WTC11 (cell line): Measurements from ENCODE around the gene NEK3. TPM values are rescaled to one million over a fixed set of nuclear protein-coding genes. Genes with fewer than 3 reads are reported as not detected.

Source experiments
- ATAC-seq: fragments of 200-7000 bp; cut with Tn5 transposase; 2 replicates; pipeline ENCODE4 v1.10.0; 2021; ENCODE audit warnings: mild to moderate bottlenecking, moderate library complexity
- CTCF ChIA-PET: fragments of 300-600 bp; sonication (Branson Sonifier 250); formaldehyde crosslinking; loops from one replicate; lab custom pipeline; 2021; ENCODE audit warnings: antibody characterized with exemption; lab: Charles Lee
- POLR2A ChIA-PET: fragments of 350-600 bp; sonication (Branson Sonifier 250); formaldehyde crosslinking; loops from one replicate; lab custom pipeline; 2021; ENCODE audit warnings: antibody characterized with exemption; lab: Charles Lee
- DNase-seq: peaks from one replicate; pipeline ENCODE4 v3.0.0; 2021; ENCODE audit warnings: low spot score
- H3K27ac Mint-ChIP-seq: 2 replicates; pipeline ENCODE4 v1.8.0; 2021; ENCODE audit warnings: mixed read lengths
- H3K27me3 Mint-ChIP-seq: 2 replicates; pipeline ENCODE4 v1.8.0; 2021; ENCODE audit warnings: low read depth, mild to moderate bottlenecking, moderate library complexity, mixed read lengths
- H3K36me3 Mint-ChIP-seq: 2 replicates; pipeline ENCODE4 v1.8.0; 2021; ENCODE audit warnings: mixed read lengths
- H3K4me1 Mint-ChIP-seq: 2 replicates; pipeline ENCODE4 v1.8.0; 2022; ENCODE audit warnings: mixed read lengths
- H3K4me3 Mint-ChIP-seq: 2 replicates; pipeline ENCODE4 v1.8.0; 2021; ENCODE audit warnings: mild to moderate bottlenecking, moderate library complexity, mixed read lengths
- H3K9me3 Mint-ChIP-seq: 2 replicates; pipeline ENCODE4 v1.8.0; 2021; ENCODE audit warnings: mixed read lengths
- FOXJ3 ChIP-seq: sonication (generic); formaldehyde crosslinking; IDR thresholded peaks from 2 replicates; pipeline ENCODE4 v1.9.0; 2021; ENCODE audit warnings: missing genetic modification reagents, mild to moderate bottlenecking, borderline replicate concordance
- GABPB1 ChIP-seq: sonication (generic); formaldehyde crosslinking; IDR thresholded peaks from 2 replicates; pipeline ENCODE4 v1.8.1; 2023; ENCODE audit warnings: mild to moderate bottlenecking, missing genetic modification reagents
- MYBL2 ChIP-seq: sonication (generic); formaldehyde crosslinking; IDR thresholded peaks from 2 replicates; pipeline ENCODE4 v1.8.1; 2023; ENCODE audit warnings: mild to moderate bottlenecking, moderate library complexity, missing genetic modification reagents
- PRRX2 ChIP-seq: fragments of 250-450 bp; sonication (Bioruptor Pico); IDR thresholded peaks from 2 replicates; pipeline ENCODE4 v1.8.0; 2021; ENCODE audit warnings: mild to moderate bottlenecking
- total RNA-seq: library from RNA; stranded (reverse); gene quantifications from 3 replicates; pipeline ENCODE4 v1.2.3, GENCODE V29; 2021
- TF ChIP-seq, protein P1 (sequence below): fragments of 200-600 bp; IDR thresholded peaks from 2 replicates; pipeline ENCODE4 v1.8.0; 2022; ENCODE audit warnings: antibody characterized with exemption
- TF ChIP-seq, protein P2 (sequence below): sonication (generic); formaldehyde crosslinking; conservative IDR thresholded peaks from 2 replicates; pipeline ENCODE4 v1.8.1; 2023; ENCODE audit warnings: mild to moderate bottlenecking, low read depth, missing genetic modification reagents, moderate library complexity
- TF ChIP-seq, protein P3 (sequence below): sonication (generic); formaldehyde crosslinking; IDR thresholded peaks from 2 replicates; pipeline ENCODE4 v1.8.0; 2022; ENCODE audit warnings: mild to moderate bottlenecking, missing genetic modification reagents
- TF ChIP-seq, protein P4 (sequence below): sonication (generic); formaldehyde crosslinking; IDR thresholded peaks from 2 replicates; pipeline ENCODE4 v1.8.0; 2022; ENCODE audit warnings: mild to moderate bottlenecking, missing genetic modification reagents
- TF ChIP-seq, protein P5 (sequence below): sonication (generic); formaldehyde crosslinking; IDR thresholded peaks from 2 replicates; pipeline ENCODE4 v1.8.1; 2022; ENCODE audit warnings: low read depth, mild to moderate bottlenecking, moderate library complexity, missing genetic modification reagents, borderline replicate concordance

The NEK3 gene
- total RNA-seq, 1 experiment from 2014 or later = 33.3 TPM

DNA sequence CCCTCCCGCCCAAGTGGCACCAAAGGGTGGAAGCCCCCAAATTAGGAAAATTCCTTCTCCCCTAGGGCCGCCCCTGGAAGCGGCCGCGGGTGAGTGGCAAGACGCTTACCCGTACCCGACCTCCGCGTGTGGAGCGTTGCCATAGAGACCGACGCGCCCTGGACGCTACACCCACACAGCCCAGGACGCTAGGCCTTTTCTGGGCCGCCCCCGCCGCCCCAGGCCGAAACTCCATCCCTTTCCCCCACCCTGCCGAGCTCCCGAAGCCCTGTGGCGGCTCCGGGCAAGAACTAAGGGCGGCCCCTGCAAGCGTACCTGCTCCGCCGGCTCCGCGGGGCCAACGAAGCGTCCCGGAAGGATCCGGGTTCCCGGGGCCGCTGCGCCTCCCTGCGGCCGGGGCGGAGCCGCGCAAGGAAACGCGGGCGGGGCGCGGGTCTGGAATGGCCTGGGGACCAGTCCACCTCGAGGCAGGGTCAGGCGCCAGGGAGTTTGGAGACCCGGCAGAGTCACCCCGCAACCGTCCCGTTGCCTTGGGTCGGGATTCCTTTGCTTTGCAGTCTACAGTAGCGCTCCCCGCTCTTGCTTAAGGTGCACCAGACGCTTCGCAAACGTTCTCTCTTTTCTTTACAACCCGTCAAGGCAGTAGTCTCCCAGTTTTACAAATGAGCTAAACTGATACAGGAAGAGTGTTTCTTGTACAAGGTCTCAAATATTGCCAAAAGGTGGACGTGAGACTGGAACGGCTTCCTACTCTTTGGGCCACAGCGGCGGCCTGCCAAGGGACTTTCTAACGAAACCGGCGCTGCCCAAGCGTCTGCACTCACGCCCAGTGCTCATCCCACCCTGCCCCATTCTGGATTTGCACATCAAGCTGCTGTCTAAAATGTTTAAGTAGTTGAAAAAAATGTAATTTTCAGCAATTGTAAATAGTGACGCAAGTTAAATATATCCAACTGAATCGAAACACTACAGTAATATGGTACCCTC lies 30.4 kb downstream of the NEK3 start, which contains the start of gene NEK5 (continued):
- TF ChIP-seq, protein P1, sequence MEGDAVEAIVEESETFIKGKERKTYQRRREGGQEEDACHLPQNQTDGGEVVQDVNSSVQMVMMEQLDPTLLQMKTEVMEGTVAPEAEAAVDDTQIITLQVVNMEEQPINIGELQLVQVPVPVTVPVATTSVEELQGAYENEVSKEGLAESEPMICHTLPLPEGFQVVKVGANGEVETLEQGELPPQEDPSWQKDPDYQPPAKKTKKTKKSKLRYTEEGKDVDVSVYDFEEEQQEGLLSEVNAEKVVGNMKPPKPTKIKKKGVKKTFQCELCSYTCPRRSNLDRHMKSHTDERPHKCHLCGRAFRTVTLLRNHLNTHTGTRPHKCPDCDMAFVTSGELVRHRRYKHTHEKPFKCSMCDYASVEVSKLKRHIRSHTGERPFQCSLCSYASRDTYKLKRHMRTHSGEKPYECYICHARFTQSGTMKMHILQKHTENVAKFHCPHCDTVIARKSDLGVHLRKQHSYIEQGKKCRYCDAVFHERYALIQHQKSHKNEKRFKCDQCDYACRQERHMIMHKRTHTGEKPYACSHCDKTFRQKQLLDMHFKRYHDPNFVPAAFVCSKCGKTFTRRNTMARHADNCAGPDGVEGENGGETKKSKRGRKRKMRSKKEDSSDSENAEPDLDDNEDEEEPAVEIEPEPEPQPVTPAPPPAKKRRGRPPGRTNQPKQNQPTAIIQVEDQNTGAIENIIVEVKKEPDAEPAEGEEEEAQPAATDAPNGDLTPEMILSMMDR = peak; percentile 51
- TF ChIP-seq, protein P2, sequence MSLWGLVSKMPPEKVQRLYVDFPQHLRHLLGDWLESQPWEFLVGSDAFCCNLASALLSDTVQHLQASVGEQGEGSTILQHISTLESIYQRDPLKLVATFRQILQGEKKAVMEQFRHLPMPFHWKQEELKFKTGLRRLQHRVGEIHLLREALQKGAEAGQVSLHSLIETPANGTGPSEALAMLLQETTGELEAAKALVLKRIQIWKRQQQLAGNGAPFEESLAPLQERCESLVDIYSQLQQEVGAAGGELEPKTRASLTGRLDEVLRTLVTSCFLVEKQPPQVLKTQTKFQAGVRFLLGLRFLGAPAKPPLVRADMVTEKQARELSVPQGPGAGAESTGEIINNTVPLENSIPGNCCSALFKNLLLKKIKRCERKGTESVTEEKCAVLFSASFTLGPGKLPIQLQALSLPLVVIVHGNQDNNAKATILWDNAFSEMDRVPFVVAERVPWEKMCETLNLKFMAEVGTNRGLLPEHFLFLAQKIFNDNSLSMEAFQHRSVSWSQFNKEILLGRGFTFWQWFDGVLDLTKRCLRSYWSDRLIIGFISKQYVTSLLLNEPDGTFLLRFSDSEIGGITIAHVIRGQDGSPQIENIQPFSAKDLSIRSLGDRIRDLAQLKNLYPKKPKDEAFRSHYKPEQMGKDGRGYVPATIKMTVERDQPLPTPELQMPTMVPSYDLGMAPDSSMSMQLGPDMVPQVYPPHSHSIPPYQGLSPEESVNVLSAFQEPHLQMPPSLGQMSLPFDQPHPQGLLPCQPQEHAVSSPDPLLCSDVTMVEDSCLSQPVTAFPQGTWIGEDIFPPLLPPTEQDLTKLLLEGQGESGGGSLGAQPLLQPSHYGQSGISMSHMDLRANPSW = no peak

DNA sequence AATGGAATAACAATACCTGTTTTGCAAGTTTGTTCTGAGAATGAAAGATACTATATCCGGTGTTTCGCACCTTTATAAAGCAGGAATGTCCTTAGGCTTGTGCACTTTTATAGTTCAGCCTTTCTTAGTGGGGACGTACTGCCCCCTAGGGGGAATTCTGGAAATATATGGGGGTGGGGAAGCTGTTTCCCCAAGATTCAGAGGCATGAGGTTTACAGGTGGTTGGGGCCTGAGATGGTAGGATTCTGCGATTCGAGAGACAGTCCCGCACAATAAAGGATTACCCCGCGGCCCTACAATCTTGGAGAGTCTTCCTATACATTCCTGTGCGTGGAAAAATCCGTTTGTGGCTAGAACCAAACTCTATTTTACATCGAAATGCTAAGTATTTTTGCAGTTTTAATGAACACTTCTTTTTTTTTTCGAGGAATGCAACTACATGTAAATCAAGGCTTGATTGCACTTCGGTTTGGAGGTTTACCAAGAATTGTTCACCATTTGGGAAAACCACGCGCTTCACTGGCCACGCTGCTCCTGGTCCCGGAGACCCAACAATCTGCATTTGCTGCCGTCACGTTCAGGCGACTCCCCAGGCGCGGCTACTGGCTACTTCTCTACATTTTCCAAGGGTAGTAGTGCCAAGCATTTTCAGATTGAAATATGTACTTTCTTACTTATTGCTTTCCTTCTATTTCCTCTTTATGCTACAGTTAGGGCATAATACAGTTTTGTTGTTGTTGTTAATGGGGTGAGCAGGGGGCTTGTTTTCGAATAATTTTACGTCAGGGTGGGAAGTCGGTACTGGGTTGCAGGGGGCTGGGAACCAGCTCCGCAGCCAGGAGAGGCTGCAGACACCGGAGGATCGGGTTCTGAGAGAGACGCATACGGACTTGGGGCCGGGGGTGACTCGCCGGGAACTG lies 31.4 kb downstream of the NEK3 start:
- Mint-ChIP-seq H3K27ac (peak overlapping the region; percentile 12; the same call in 1 of the 2 replicates), H3K27me3 (peaks cover 7% of the 10 kb centered on the region; the same call in 1 of the 2 replicates), H3K4me1 (peaks cover 10% of the 10 kb centered on the region), H3K36me3 (peaks cover 23% of the 10 kb centered on the region), H3K4me3 (peak overlapping the region; percentile 82), H3K9me3 (peaks cover 14% of the 10 kb centered on the region)
- DNase-seq (peak; percentile 62), ATAC-seq (peak; percentile 65)
- ChIA-PET CTCF (interaction anchor here (0.6 to 3.5 kb wide), 65 partner anchors 9 to 731 kb away, joined by 3 to 85 read pairs (median 4); partner anchors contain the start of genes ALG11, CCDC70, INTS6 and TMEM272), POLR2A (interaction anchor here (1.3 to 1.4 kb wide), 2 partner anchors 193 to 322 kb away, joined by 3 to 4 read pairs; partner anchors contain the start of gene VPS36)
- no peak for TF ChIP-seq GABPB1 (CRISPR knock-in tag)
- no peak for TF ChIP-seq PRRX2 (CRISPR knock-in tag)
- TF ChIP-seq, protein P3, sequence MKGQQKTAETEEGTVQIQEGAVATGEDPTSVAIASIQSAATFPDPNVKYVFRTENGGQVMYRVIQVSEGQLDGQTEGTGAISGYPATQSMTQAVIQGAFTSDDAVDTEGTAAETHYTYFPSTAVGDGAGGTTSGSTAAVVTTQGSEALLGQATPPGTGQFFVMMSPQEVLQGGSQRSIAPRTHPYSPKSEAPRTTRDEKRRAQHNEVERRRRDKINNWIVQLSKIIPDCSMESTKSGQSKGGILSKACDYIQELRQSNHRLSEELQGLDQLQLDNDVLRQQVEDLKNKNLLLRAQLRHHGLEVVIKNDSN (CRISPR knock-in tag) = no peak
- TF ChIP-seq, protein P4, sequence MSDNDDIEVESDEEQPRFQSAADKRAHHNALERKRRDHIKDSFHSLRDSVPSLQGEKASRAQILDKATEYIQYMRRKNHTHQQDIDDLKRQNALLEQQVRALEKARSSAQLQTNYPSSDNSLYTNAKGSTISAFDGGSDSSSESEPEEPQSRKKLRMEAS (CRISPR knock-in tag) = peak; percentile 16; the same call in 1 of the 2 replicates
- no peak for TF ChIP-seq MYBL2 (CRISPR knock-in tag)
- TF ChIP-seq, protein P1 = peak; percentile 74
- no peak for TF ChIP-seq FOXJ3 (CRISPR knock-in tag)
- TF ChIP-seq, protein P5, sequence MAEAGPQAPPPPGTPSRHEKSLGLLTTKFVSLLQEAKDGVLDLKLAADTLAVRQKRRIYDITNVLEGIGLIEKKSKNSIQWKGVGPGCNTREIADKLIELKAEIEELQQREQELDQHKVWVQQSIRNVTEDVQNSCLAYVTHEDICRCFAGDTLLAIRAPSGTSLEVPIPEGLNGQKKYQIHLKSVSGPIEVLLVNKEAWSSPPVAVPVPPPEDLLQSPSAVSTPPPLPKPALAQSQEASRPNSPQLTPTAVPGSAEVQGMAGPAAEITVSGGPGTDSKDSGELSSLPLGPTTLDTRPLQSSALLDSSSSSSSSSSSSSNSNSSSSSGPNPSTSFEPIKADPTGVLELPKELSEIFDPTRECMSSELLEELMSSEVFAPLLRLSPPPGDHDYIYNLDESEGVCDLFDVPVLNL (CRISPR knock-in tag) = no peak
